ENCODE results near the gene TBX21.

Gene TBX21

DNA sequence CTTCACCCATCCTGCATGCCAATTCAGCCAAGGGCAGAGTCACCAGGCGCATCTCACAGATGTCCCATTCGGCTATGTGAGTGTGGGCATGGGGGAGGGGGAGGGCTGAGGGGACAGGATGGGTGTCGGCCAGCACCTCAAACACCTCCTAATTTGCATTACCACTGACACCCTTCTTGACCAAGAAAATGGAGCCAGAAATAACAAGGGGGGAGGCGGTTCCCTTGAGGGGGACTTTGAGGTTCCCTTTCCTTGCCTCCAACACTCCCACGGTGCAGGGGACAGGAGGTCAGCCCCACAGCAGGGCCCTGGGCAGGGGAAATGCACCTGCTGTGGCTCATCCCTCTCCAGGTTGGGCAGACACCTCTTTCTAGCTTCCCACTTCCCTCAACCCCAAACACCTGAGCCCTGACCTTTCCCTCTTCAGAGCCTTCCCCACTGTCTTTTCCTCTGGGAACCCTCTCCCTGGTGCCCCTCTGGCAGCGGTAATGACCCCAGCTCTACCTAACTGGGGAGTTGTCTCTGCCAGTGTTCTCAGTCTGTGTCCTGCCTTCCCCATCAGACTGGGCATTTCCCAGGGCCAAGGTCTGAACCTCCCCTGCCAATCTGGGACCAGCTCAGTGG is 18.2 kb upstream of the TBX21 start:
- FAIRE-seq = no peak

- no peak for FAIRE-seq
These were observed 17.2 kb upstream of the TBX21 start for GRCh38 chr17:47715669-47716325.

DNA sequence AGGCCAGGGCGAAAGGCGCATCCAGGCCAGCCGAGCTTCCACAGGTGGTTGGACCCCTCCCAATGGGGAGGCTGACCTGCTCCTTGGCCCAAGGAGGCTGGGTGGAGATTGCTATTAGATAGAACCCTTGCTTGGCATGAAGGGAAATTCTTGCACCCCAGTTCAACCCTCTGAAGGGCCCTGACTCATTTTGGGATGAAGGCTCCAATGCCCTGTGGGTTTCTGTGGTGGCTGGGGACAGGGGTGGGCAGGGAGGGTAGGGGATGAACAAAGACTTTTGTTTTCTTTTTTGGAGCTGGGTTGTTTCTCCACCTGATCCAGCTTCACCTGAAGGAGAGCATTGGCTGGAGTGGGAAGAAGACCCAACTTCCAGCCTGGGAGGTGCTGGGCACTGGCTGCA is 16.7 kb upstream of the TBX21 start:
- no peak for FAIRE-seq

- no peak for FAIRE-seq
These were observed 15.8 kb upstream of the TBX21 start for GRCh38 chr17:47717261-47717697.

GRCh38 chr17:47717979-47718621 is 14.9 kb upstream of the TBX21 start:
- no peak for FAIRE-seq

DNA sequence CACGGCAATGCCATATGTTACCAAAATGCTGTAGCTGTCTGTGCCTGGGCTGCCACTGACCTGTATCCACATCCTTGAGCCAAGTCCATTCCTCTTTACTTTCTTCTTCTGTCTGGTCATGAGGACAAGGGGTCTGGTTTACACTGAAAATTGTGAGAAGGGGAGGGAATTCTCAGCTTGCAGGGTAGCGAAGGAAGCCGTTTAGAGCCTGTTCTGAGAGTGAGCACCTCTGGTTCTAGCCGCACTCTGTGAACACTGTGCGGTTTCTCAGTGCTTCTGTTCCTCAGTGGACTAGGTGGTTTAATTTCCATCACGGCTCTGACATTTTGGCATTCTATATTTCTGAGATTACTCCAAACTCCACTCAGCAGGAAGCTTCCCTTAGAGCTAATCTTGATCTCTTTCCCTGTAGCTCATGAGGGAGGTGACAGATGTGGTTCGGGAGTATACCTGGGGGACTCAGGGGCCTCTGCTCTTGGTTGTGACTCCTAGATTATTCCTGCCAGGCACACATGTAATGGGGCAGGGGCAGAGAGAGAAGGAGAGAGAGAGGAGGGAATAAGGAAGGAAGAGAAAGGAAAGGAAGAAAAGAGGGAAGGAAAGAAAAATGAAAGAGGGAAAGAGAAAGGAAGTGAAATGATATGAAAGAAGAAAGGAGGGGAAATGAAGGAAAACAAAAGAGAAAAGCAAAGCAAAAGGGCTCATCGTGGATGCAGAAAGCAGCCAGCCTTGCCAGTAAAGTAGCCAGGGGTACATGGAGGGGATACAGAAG is 14.2 kb upstream of the TBX21 start:
- FAIRE-seq = no peak

GRCh38 chr17:47719411-47720152 is 13.5 kb upstream of the TBX21 start:
- no peak for FAIRE-seq

DNA sequence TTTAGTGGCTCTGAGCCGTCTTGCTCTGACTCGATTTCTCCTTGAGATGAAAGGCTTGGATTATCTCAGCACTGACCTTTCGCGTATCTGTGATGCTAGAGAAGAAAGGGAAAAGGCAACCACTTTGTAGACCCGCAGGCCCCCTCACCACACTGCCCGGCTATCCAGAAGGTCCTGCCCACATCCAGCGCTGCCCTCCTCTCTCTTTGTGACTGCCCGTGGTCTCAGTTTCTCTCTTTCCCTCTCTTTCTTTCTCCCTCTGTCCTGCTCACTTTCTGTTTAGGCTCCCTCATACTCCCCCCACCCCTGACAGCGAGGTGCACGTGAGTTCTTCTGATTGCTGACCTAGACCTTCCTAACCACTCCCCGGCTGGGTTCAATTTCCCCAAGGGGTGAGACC is 12.8 kb upstream of the TBX21 start:
- no peak for FAIRE-seq

- no peak for FAIRE-seq
These were observed 12.1 kb upstream of the TBX21 start for GRCh38 chr17:47720754-47721533.

DNA sequence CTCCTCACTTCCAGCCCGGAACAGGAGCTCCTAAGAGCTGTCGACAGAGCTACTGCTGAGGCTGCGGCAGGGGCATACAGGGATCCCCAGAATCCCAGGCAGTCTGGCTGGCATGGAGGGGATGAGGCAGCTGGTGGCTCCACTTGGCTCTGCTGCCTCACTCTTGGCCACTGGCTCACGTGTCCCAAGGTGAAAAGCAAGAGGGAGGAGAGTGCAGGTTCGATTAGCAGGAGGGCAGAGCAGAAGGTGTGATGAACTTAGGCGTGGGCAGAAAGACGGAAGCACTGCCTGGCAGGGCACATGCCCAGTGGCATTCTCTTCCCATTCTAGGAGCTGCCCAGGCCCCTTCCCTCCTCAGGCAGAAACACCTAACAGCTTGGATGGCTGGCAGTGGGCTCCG is 11.3 kb upstream of the TBX21 start:
- FAIRE-seq = no peak

- FAIRE-seq = no peak
These were observed 8.3 kb upstream of the TBX21 start for GRCh38 chr17:47724705-47725104.

- no peak for FAIRE-seq
These were observed 7.5 kb upstream of the TBX21 start for GRCh38 chr17:47725446-47726111.

- FAIRE-seq = no peak
These were observed 6.0 kb upstream of the TBX21 start for GRCh38 chr17:47726796-47727703.

GRCh38 chr17:47727704-47728036 is 5.4 kb upstream of the TBX21 start:
- no peak for FAIRE-seq

- FAIRE-seq = no peak
These were observed 4.7 kb upstream of the TBX21 start for GRCh38 chr17:47728214-47728877.

GRCh38 chr17:47729476-47729875 is 3.6 kb upstream of the TBX21 start:
- FAIRE-seq = no peak

DNA sequence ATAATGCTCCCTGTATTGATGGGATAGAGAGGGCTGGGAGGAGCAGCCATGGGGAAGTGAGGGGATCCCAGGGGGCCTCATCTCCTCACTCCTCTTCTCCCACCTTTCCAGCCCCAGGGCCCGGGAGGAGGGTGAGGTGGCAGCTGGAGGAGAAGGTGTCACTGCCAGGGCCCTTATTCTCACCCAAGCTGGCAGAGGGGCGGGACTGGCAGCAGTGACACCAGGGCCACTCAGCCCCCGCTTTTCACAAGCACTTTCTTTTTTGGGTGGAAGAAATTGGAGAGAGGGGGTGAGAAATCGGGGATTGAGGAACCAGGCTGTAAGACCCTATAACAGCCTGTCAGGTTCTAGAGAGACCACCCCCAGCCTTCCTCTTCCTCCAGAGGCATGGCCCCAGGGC is 2.4 kb upstream of the TBX21 start:
- FAIRE-seq = no peak

DNA sequence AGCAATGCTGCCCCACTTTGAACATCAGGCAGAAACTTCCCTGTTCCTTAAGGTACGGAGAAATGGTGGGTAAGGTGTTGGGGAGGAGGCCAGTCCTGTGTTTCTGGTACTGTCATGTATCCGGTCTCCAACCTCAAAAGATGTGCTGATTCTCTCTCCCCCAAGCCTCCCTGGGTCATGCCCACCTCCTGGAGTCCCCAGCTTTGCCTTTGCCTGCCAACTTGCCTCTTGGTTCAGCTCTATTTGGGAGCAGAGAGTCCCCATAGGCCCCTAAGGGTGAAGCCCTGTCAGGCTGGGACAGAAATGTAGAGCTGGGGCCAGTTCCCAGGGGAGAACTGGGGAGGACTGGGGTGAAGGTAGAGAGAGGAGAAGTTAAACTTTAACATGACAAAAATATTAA is 1.6 kb upstream of the TBX21 start:
- no peak for FAIRE-seq

- no peak for FAIRE-seq
These were observed 513 bp upstream of the TBX21 start for GRCh38 chr17:47732399-47733046.

All from endometrium (tissue), 2 donors.